Mammary epithelial cell (primary cell): ENCODE data around the gene UBE2J1.

Experiments used
- EZH2 ChIP-seq: IDR thresholded peaks from 2 replicates; pipeline ENCODE4 v1.6.1; 2012; ENCODE audit warnings: low read length, inconsistent platforms, borderline replicate concordance
- TF ChIP-seq, protein P1 (sequence below), 2 donors: IDR thresholded peaks in 1 of 2; conservative IDR thresholded peaks in 1 of 2; 2 replicates each; pipeline ENCODE4 v1.5.1; 2011 to 2012; ENCODE audit warnings: inconsistent platforms in 2 of 2, low read length in 2 of 2, mild to moderate bottlenecking in 2 of 2, control low read depth in 1 of 2, low read depth in 1 of 2; ENCODE audit not compliant: insufficient read depth in 1 of 2; ENCODE audit errors: extremely low read depth in 1 of 2

DNA sequence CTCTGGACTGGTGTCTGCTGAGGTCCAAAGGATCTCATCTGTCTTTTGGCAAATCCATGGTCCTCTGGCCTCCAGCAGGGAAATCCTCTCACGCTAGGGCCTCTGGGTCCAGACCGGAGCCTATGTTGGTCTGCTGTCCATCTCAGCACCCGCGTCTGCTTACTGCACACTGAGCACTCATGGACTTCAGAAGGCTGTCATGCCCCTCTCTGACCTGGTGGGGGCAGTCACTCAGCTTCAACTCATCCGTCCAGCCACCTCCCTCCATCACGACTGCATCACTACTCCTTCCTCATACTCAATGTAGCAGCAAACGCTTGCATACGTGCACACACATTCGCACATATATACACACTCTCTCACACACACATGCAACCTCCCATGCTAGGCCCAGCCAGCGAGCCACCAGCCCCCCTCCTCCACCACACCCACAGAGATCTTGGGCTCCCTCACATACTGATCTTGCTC lies 70.7 kb downstream of the UBE2J1 start:
- TF ChIP-seq EZH2: no peak
- TF ChIP-seq, protein P1, sequence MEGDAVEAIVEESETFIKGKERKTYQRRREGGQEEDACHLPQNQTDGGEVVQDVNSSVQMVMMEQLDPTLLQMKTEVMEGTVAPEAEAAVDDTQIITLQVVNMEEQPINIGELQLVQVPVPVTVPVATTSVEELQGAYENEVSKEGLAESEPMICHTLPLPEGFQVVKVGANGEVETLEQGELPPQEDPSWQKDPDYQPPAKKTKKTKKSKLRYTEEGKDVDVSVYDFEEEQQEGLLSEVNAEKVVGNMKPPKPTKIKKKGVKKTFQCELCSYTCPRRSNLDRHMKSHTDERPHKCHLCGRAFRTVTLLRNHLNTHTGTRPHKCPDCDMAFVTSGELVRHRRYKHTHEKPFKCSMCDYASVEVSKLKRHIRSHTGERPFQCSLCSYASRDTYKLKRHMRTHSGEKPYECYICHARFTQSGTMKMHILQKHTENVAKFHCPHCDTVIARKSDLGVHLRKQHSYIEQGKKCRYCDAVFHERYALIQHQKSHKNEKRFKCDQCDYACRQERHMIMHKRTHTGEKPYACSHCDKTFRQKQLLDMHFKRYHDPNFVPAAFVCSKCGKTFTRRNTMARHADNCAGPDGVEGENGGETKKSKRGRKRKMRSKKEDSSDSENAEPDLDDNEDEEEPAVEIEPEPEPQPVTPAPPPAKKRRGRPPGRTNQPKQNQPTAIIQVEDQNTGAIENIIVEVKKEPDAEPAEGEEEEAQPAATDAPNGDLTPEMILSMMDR (conservative IDR thresholded peaks at IDR 0.05 in 1 of 2, IDR thresholded peaks at IDR 0.05 in 1 of 2; ENCODE audit: extremely low read depth in 1 of 2, insufficient read depth in 1 of 2, low read depth in 1 of 2, low read length in 2 of 2): peak; percentile 55 to 58
